IMR-90 (cell line): ENCODE measurements around the gene LTF.

Experiments
- CEBPB ChIP-seq: IDR thresholded peaks from 2 replicates; pipeline ENCODE4 v1.6.1; 2012; ENCODE audit warnings: low read depth, low read length, improper control_type of control experiment
- CHD1 ChIP-seq: IDR thresholded peaks from 2 replicates; pipeline ENCODE4 v1.6.1; 2012; ENCODE audit warnings: low read depth, low read length, improper control_type of control experiment
- MAFK ChIP-seq: IDR thresholded peaks from 2 replicates; pipeline ENCODE4 v1.6.1; 2012; ENCODE audit warnings: low read depth, low read length, improper control_type of control experiment
- MAZ ChIP-seq: IDR thresholded peaks from 2 replicates; pipeline ENCODE4 v1.6.1; 2012; ENCODE audit warnings: low read depth, mild to moderate bottlenecking, low read length, improper control_type of control experiment, moderate library complexity, borderline replicate concordance
- MXI1 ChIP-seq: IDR thresholded peaks from 2 replicates; pipeline ENCODE4 v1.6.1; 2012; ENCODE audit warnings: low read depth, mild to moderate bottlenecking, low read length, moderate library complexity, borderline replicate concordance
- POLR2A ChIP-seq: IDR thresholded peaks from 2 replicates; pipeline ENCODE4 v1.6.1; 2012; ENCODE audit warnings: mild to moderate bottlenecking, low read depth, low read length
- RCOR1 ChIP-seq: IDR thresholded peaks from 2 replicates; pipeline ENCODE4 v1.6.1; 2012; ENCODE audit warnings: mild to moderate bottlenecking, low read length, improper control_type of control experiment; ENCODE audit not compliant: insufficient replicate concordance
- RFX5 ChIP-seq: IDR thresholded peaks from 2 replicates; pipeline ENCODE4 v1.8.0; 2012; ENCODE audit warnings: low read depth, mild to moderate bottlenecking, low read length, moderate library complexity
- SMC3 ChIP-seq: fragments of 150-350 bp; IDR thresholded peaks from 2 replicates; pipeline ENCODE4 v1.6.1; 2016; ENCODE audit warnings: low read depth, mild to moderate bottlenecking, antibody characterized with exemption, low read length, moderate library complexity
- TF ChIP-seq, protein P1 (sequence below): conservative IDR thresholded peaks from 2 replicates; pipeline ENCODE4 v1.5.1; 2012; ENCODE audit warnings: mild to moderate bottlenecking, low read depth, low read length, improper control_type of control experiment
- TF ChIP-seq, protein P2 (sequence below): fragments of 150-350 bp; IDR thresholded peaks from 2 replicates; pipeline ENCODE4 v1.6.1; 2016; ENCODE audit warnings: low read depth, mild to moderate bottlenecking, low read length, moderate library complexity, borderline replicate concordance
- TF ChIP-seq, protein P3 (sequence below): fragments of 150-350 bp; IDR thresholded peaks from 2 replicates; pipeline ENCODE4 v1.6.1; 2017; ENCODE audit warnings: mild to moderate bottlenecking, antibody characterized with exemption, low read length, low read depth

DNA sequence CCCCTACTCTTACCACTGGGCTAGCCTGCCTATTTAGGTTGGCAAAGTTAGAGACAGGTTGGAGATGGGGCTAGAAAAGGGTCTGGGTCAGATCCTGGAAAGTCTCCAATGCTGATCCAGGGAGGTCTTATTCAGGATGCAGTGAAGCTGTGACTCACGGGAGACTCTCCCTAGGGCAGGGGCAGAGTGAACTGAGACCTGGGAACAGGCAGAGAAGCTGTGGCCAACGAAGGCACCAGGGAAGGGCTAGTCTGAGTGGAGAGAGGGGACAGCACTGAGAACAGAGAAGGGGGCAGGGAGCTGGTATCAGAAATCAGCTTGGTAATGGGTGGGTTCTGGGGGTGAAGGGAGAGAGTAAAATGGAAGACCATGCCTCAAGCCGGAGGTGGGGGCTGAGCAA lies 2.2 kb downstream of the LTF start:
- TF ChIP-seq, protein P1, sequence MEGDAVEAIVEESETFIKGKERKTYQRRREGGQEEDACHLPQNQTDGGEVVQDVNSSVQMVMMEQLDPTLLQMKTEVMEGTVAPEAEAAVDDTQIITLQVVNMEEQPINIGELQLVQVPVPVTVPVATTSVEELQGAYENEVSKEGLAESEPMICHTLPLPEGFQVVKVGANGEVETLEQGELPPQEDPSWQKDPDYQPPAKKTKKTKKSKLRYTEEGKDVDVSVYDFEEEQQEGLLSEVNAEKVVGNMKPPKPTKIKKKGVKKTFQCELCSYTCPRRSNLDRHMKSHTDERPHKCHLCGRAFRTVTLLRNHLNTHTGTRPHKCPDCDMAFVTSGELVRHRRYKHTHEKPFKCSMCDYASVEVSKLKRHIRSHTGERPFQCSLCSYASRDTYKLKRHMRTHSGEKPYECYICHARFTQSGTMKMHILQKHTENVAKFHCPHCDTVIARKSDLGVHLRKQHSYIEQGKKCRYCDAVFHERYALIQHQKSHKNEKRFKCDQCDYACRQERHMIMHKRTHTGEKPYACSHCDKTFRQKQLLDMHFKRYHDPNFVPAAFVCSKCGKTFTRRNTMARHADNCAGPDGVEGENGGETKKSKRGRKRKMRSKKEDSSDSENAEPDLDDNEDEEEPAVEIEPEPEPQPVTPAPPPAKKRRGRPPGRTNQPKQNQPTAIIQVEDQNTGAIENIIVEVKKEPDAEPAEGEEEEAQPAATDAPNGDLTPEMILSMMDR = no peak
- TF ChIP-seq POLR2A (no peak), CEBPB (no peak), CHD1 (no peak), MAZ (no peak), SMC3 (no peak), RCOR1 (no peak), MXI1 (no peak), MAFK (no peak), RFX5 (no peak)
- TF ChIP-seq, protein P2, sequence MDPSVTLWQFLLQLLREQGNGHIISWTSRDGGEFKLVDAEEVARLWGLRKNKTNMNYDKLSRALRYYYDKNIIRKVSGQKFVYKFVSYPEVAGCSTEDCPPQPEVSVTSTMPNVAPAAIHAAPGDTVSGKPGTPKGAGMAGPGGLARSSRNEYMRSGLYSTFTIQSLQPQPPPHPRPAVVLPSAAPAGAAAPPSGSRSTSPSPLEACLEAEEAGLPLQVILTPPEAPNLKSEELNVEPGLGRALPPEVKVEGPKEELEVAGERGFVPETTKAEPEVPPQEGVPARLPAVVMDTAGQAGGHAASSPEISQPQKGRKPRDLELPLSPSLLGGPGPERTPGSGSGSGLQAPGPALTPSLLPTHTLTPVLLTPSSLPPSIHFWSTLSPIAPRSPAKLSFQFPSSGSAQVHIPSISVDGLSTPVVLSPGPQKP = no peak
- TF ChIP-seq, protein P3, sequence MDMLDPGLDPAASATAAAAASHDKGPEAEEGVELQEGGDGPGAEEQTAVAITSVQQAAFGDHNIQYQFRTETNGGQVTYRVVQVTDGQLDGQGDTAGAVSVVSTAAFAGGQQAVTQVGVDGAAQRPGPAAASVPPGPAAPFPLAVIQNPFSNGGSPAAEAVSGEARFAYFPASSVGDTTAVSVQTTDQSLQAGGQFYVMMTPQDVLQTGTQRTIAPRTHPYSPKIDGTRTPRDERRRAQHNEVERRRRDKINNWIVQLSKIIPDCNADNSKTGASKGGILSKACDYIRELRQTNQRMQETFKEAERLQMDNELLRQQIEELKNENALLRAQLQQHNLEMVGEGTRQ = no peak
